Epithelial cell of proximal tubule (primary cell): ENCODE measurements around the gene ALG10. TPM values are rescaled to one million over a fixed set of nuclear protein-coding genes. Genes with fewer than 3 reads are reported as not detected.
"Not testable (repeated sequence)": the region's sequence is repeated elsewhere in the genome, so short reads cannot be mapped to it uniquely, and the experiment has no call there.

Experiments
- DNase-seq: peaks from one replicate; pipeline ENCODE4 v3.0.0-alpha.2; 2011; ENCODE audit warnings: low read depth
- H3K4me3 ChIP-seq: 2 replicates; pipeline ENCODE4 v1.5.1; 2011; ENCODE audit warnings: low read depth, mild to moderate bottlenecking, low read length
- total RNA-seq: library from RNA; depleted of rRNA; stranded (reverse); fragments of >200 nt; gene quantifications from 2 replicates; pipeline ENCODE4 v1.2.3, GENCODE V29; 2015
- TF ChIP-seq, protein P1 (sequence below): conservative IDR thresholded peaks from 2 replicates; pipeline ENCODE4 v1.5.1; 2012; ENCODE audit warnings: low read depth, mild to moderate bottlenecking, low read length

ALG10 gene
- total RNA-seq, 1 donor from 2014 or later, result 7.1 TPM

DNA sequence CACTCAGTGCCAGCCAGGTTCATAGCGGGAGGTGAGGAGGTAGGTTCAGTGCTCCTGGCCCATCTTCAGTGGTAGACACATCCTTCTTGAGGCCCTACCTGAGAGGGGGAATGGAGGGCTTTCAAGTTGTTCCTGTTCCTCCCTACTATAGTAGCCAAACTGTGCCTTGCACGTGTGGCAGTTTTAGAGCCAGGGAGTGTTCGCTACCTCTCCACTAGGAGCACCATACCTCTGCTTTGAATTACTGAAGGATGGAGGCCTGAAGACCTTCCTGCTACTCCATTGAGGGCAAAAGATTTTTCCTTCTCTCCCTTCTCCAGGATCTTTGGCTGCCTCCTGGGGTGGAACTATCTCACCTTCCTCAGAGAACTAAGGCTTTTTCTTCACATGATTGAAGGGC is 5.9 kb upstream of the ALG10 start:
- no peak for DNase-seq
- TF ChIP-seq, protein P1, sequence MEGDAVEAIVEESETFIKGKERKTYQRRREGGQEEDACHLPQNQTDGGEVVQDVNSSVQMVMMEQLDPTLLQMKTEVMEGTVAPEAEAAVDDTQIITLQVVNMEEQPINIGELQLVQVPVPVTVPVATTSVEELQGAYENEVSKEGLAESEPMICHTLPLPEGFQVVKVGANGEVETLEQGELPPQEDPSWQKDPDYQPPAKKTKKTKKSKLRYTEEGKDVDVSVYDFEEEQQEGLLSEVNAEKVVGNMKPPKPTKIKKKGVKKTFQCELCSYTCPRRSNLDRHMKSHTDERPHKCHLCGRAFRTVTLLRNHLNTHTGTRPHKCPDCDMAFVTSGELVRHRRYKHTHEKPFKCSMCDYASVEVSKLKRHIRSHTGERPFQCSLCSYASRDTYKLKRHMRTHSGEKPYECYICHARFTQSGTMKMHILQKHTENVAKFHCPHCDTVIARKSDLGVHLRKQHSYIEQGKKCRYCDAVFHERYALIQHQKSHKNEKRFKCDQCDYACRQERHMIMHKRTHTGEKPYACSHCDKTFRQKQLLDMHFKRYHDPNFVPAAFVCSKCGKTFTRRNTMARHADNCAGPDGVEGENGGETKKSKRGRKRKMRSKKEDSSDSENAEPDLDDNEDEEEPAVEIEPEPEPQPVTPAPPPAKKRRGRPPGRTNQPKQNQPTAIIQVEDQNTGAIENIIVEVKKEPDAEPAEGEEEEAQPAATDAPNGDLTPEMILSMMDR, result no peak

DNA sequence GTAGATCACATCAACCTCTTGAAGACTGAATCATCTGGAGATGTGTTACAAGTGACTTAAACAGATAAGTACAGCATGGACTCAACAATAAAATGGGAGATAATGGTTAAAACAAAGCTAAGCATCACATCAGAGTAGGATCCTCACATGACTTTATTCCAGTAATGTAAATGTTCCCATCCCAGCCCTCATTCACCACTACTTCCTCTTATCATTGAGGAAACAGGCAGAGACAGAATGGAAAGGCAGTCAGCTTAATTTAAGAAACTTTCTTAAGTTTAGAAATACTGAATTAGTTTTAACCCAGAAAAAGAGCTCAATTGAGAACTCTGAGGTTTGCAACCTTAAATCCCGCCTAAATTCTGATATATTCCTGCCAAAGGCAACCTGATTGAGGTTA is 1.2 kb upstream of the ALG10 start:
- no peak for DNase-seq
- no peak overlapping the region for H3K4me3 ChIP-seq
- TF ChIP-seq, protein P1, result no peak

More for the DNA sequence above, 5.9 kb upstream of the ALG10 start:
- H3K4me3 ChIP-seq, result no peak overlapping the region

DNA sequence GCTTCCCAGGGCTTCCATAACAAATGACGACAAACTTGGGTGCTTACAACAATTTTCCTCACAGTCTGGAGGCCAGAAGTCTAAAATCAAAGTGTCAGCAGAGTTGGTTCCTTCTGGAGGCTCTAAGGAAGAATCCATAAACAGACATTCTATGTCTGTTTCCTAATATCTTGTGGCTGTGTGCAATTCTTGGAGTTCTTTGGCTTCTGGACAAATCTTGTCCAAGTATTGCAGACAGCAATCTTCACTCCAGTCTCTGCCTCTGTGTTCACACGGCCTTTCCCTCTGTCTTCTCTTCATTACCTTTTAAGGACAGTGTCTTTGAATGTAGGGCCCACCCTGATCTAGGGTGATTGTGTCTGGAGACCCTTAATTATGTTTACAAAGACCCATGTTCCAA is 5.4 kb downstream of the ALG10 start:
- DNase-seq, H3K4me3 ChIP-seq: not testable (repeated sequence)

DNA sequence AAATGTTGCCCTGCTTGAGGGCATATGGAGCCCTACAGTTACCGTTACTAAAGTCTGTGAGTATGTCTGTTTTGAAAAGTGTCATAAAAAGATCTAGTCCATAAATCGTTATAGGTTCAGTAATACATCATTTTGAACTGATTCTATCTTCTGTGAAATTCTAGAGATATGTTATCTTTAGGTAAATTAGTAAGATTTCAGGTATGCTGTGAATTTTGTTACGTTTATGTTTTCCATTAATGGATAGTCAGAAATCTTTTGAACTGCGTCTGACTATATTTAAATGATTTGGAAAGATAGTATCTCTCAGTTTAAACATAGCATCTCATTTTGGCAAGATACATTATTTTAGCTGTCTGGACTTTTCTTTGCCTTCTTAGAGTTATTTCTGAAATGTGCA is 8.3 kb downstream of the ALG10 start:
- TF ChIP-seq, protein P1, result no peak
- DNase-seq, result no peak
- H3K4me3 ChIP-seq, result no peak overlapping the region

DNA sequence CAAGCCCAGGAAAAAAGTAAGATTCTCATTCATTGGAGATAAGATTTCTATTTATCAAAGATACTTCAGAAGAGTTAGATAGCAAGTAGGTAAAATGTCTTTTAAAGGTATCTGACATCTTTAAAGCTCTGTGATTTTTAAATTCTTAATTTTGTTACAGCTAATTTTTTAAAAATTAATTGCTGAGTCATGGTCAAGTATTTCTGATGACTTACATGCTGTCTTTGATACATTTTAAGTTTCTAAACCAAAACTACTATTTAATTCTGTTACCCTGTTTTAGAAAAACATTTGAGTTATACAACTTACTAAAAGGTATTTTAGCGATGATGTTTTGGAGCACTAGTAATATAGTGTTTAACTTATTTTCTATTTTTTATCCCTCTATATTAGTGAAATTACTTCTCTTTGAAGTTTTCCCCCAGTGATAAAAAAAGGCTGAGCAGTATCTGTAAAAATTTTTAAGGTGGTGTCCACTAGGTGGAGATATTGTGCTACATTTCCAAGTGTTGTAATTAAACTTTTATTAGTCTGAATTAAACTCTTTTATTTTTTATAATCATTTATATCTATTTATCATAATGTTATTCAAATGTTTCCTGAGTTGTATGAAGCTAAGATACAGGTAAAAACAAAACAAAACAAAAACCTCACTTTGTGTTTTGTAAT is 11.5 kb downstream of the ALG10 start:
- DNase-seq, result no peak
- TF ChIP-seq, protein P1, result peak; percentile 56
- no peak overlapping the region for H3K4me3 ChIP-seq

DNA sequence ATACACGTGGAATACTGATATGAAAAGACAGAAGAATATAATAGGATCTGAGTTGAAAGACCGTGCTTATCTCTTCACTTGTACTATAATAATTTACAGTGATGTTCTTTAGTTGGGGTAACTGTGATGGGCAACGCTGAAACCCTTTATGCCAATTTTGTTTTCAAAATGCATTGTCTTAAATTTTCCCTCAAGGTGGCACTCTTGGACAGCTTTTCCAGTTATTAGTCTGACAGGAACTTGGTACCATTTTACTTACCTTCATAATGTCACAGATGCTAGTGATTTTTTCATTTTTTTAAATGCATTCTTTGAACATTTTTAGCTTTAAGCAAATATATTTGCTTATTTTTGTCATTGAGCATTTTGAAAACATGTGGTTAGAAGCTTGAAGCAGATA is 16.1 kb downstream of the ALG10 start:
- not testable (repeated sequence) for DNase-seq, H3K4me3 ChIP-seq
- TF ChIP-seq, protein P1, result peak; percentile 34

DNA sequence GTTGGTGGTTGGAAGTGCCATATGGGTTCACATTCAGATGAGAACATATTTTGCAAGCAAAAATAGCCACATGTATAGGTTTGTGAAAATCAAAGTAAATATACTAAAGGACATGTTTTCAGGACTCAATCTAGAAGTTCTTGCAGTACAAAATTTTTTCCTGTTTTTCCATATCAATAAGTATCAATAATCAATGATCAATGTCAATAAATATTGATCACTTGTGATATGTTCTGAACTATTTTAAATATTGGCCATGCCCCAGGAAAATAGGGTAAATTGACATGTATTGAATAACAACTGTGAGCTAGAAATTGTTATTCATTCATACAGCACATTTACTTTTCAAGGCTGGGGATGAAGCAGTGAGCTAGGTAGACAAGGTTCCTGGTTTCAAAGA is 24.3 kb downstream of the ALG10 start:
- no peak for DNase-seq
- no peak overlapping the region for H3K4me3 ChIP-seq
- TF ChIP-seq, protein P1, result no peak

DNA sequence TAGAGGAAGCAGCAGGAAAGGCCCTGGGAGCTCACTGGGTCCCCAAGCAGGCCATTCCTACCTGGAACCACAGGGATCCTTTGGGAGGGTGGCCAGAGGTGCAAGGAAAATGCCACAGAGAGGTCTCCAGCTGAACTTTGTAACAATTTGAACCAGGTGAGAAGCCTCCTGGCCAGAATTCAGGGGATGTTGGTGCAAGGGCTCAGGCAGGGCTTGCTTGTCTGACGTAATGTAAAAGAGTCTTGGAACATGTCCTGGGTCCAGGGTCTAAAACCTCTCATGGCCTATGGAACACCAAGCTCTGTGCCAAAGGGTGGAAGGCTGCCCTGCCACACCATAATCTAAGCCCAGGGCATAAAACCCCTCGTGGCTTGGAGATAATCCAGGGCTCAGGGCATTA is 25.6 kb downstream of the ALG10 start:
- H3K4me3 ChIP-seq, DNase-seq: not testable (repeated sequence)
